ENCODE data around the gene NOX3. TPM values are rescaled to one million over a fixed set of nuclear protein-coding genes. Genes with fewer than 3 reads are reported as not detected.
A peak's percentile ranks its signal among the peaks of the same experiment; 100 is the strongest.
"Not testable (repeated sequence)": the region's sequence is repeated elsewhere in the genome, so short reads cannot be mapped to it uniquely, and the experiment has no call there.

Gene NOX3
- total RNA-seq, 1 donor from 2014 or later: not detected

DNA sequence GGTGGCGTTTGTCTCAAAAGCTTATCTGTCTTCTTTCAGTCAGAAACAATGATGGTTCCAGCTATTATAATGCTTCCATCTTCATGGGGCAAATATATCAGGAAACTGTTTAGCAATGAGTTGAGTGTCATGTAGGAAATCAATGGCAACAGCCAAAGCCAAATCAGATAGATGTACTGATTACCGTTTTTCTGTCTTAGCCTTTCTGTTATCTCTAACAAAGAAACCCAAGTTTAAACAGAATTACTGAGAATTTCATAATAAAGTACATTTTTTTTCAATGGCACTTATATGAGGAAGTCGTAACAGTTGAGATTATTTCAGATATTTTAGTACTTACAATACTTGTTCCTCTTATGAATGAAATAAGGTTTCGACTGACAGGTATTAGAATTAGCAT lies 1.2 kb downstream of the NOX3 start:
- DNase-seq (ENCODE audit: low read depth) (no peak), FAIRE-seq (no peak)
- H3K27me3 ChIP-seq (ENCODE audit: control insufficient read depth, insufficient read depth, low read length): no peaks in the 10 kb centered on the region
- TF ChIP-seq, protein P1, sequence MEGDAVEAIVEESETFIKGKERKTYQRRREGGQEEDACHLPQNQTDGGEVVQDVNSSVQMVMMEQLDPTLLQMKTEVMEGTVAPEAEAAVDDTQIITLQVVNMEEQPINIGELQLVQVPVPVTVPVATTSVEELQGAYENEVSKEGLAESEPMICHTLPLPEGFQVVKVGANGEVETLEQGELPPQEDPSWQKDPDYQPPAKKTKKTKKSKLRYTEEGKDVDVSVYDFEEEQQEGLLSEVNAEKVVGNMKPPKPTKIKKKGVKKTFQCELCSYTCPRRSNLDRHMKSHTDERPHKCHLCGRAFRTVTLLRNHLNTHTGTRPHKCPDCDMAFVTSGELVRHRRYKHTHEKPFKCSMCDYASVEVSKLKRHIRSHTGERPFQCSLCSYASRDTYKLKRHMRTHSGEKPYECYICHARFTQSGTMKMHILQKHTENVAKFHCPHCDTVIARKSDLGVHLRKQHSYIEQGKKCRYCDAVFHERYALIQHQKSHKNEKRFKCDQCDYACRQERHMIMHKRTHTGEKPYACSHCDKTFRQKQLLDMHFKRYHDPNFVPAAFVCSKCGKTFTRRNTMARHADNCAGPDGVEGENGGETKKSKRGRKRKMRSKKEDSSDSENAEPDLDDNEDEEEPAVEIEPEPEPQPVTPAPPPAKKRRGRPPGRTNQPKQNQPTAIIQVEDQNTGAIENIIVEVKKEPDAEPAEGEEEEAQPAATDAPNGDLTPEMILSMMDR (IDR thresholded peaks at IDR 0.05; ENCODE audit: insufficient read depth, low read length, severe bottlenecking): no peak
- no peak overlapping the region for H3K4me3 ChIP-seq (ENCODE audit: low read depth, low read length)
- H3K36me3 ChIP-seq (ENCODE audit: control insufficient read depth, insufficient read depth, low read length): no peaks in the 10 kb centered on the region

DNA sequence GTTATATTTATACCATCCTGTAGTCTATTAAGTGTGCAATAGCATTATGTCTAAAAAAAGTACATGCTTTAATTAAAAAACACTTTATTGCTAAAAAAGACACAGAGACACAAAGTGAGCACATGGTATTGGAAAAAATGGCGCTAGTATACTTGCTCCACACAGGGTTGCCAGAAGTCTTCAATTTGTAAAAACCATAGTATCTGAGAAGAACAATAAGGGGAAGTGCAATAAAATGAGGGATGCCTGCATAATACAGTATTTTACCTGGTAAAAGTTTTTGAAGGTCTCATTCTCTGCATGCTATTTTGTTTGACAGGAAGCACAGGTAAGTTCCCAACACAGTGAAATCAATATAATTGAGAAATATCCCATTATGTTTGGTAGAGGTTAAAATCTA lies 1.6 kb downstream of the NOX3 start:
- TF ChIP-seq, protein P1 (IDR thresholded peaks at IDR 0.05; ENCODE audit: insufficient read depth, low read length, severe bottlenecking): no peak
- FAIRE-seq: no peak
- no peak for DNase-seq (ENCODE audit: low read depth)
- no peaks in the 10 kb centered on the region for H3K36me3 ChIP-seq (ENCODE audit: control insufficient read depth, insufficient read depth, low read length)
- H3K4me3 ChIP-seq (ENCODE audit: low read depth, low read length): no peak overlapping the region
- H3K27me3 ChIP-seq (ENCODE audit: control insufficient read depth, insufficient read depth, low read length): no peaks in the 10 kb centered on the region

DNA sequence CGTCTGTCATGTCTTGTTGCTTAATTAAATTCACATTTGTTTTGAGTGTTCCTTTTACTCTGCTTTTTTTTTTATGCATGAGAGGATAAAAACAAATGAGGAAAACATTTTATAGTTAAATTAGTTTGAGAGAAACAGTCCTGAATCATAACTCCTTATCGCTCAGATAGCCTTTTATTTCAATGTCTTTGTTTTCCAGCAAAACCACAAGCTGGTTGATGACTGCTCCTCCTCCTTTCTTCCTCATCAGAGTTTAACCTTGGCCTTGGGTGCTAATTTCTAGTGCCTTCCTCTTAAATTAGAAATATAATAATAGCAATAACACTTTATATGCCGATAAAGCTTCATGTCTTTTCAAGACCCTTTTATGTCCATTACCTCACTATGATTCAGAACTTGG lies 3.1 kb downstream of the NOX3 start:
- FAIRE-seq: no peak
- no peak overlapping the region for H3K4me3 ChIP-seq (ENCODE audit: low read depth, low read length)

DNA sequence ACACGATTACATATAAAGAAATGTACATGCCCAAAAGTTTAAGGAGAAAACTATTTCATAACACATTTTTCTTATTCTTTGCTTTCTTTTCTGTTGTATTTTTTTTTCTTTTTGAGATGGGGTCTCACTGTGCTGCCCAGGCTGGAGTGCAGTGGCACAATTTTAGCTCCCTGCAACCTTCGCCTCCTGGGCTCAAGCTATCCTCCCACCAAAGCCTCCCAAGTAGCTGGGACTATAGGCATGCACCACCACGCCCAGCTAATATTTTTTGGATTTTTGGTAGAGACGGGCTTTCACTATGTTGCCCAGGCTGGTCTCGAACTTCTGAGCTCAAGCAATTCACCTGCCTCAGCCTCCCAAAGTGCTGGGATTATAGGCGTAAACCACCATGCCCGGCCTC lies 4.1 kb downstream of the NOX3 start:
- FAIRE-seq; DNase-seq (ENCODE audit: low read depth); H3K36me3 ChIP-seq (ENCODE audit: control insufficient read depth, insufficient read depth, low read length): not testable (repeated sequence)

More for the DNA sequence above, 3.1 kb downstream of the NOX3 start:
- TF ChIP-seq, protein P1 (IDR thresholded peaks at IDR 0.05; ENCODE audit: insufficient read depth, low read length, severe bottlenecking): no peak
- no peaks in the 10 kb centered on the region for H3K36me3 ChIP-seq (ENCODE audit: control insufficient read depth, insufficient read depth, low read length)
- no peaks in the 10 kb centered on the region for H3K27me3 ChIP-seq (ENCODE audit: control insufficient read depth, insufficient read depth, low read length)
- no peak for DNase-seq (ENCODE audit: low read depth)

DNA sequence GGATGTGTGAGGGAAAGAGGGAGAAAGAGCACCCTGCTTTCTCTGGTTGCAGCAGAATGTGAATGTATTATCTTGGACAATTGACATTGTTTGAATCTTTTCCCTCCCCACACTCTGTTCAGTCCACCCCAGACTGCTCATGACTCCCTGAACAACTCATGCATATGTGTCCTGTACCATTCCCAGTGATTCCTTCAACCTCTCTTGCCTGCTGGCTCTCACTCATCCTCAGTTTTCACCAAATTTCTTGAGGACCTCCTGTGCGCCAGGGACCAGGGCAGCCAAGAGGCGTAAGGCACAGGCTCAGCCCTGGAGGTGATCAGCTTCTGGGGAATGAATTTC lies 5.4 kb downstream of the NOX3 start:
- Histone ChIP-seq H3K4me3 (ENCODE audit: low read depth, low read length) (no peak overlapping the region), H3K36me3 (ENCODE audit: control insufficient read depth, insufficient read depth, low read length) (no peaks in the 10 kb centered on the region), H3K27me3 (ENCODE audit: control insufficient read depth, insufficient read depth, low read length) (no peaks in the 10 kb centered on the region)
- FAIRE-seq: peak; percentile 79
- TF ChIP-seq, protein P1 (IDR thresholded peaks at IDR 0.05; ENCODE audit: insufficient read depth, low read length, severe bottlenecking): no peak
- DNase-seq (ENCODE audit: low read depth): no peak

More for the DNA sequence above, 4.1 kb downstream of the NOX3 start:
- H3K4me3 ChIP-seq (ENCODE audit: low read depth, low read length); H3K27me3 ChIP-seq (ENCODE audit: control insufficient read depth, insufficient read depth, low read length): not testable (repeated sequence)

DNA sequence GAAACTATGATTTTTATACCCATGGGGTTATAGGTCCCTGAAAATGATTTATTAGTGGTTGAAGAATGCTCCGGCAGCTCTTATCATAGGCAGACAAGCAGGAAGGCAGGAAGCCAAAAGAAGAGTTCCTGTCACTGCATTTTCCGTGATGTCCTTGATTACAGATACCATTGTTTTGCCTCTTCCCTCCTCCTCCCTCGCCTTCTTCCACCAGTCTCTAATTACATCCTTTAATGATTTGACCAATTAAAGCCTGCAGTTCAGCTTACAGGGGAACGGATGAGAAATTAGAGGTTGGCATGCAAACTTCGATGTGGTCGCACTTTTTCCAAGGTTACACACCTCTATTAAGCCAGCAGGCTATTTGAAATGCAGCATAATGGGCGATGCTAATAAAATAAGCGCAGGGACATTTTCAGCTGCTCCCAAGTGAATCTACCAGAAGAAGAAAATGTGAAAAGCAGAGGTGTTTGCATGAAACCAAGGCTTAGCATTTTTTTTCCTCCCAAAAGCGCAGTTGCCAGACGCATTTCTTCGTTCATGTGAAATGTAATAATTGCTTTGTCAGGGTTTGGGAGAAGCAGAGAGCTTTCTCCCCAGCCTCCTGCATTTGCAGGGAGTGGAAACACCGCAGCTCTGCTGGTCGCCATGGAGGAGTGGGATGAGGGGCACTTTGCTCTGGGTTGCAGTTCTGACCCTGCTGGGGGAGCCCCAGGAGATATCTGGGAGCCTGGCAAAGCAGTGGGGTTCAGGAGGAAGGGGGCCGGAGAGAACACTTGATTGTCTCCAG lies 6.0 kb downstream of the NOX3 start:
- no peak overlapping the region for H3K4me3 ChIP-seq (ENCODE audit: low read depth, low read length)
- no peaks in the 10 kb centered on the region for H3K27me3 ChIP-seq (ENCODE audit: control insufficient read depth, insufficient read depth, low read length)
- TF ChIP-seq, protein P1 (IDR thresholded peaks at IDR 0.05; ENCODE audit: insufficient read depth, low read length, severe bottlenecking): no peak
- FAIRE-seq (no peak), DNase-seq (ENCODE audit: low read depth) (no peak)
- H3K36me3 ChIP-seq (ENCODE audit: control insufficient read depth, insufficient read depth, low read length): no peaks in the 10 kb centered on the region

Measured in bronchial epithelial cell (primary cell).